NCI-H1048 (cell line): ENCODE data around the gene FRMD1.

ENCODE experiments used
- DNase-seq: peaks from one replicate; lab custom pipeline; 2025; lab: John Stamatoyannopoulos, UW

FRMD1 gene

GRCh38 chr6:168095171-168095691 lies 16.2 kb upstream of the FRMD1 start:
- no peak for DNase-seq

DNA sequence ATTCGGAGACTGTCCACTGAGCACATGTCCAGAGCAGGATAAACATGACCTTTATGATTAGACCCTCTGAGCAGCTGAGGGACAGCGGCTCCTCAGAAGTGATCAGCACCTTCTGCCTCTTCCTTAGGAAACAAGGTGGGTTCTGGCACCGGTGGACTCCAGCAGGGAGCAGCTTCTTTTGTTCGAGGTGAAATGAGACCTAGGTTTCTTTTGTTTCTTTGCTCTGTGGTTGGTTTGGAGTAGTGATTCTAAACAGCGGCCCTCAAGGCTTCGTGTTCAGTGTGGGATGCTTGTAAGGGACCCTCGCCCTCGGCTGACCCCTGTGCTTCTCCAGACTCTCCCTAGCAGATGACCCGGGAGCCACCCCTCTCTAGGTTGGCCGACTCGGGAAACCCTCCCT lies 14.6 kb upstream of the FRMD1 start:
- DNase-seq: no peak

DNA sequence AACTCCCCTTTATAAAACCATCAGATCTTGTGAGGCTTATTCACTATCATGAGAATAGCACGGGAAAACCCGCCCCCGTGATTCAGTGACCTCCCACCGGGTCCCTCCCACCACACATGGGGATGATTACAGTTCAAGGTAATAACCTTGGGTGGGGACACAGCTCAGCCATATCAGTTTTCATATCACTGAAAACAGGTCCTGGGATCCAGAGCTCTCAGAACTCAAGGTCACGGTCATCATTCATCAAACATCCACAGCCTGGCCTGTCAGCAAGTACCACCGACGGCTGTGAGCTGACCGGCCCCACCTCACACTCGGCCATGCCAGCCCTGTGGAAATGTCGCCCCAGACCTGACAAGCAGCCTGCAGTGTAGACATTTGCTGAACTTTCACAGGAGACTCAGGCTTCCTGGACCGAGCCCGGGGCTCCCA lies 14.1 kb upstream of the FRMD1 start:
- no peak for DNase-seq

DNA sequence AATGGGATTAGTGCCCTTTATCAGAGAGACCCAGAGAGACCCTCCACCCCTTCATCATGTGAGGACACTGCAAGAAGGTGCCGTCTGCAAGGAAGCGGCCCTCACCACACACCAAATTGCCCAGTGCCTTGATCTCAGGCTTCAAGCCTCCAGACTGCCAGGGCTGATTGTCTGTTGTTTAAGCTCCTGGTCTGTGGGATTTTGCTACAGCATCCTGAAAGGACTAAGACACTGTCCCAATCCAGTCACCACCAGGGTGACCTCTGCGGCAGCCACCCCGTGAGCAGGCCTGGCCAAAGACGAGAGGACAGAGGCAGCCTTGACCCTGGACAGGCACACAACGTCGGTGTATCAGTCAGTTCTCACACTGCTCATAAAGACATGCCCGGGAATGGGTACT lies 13.5 kb upstream of the FRMD1 start:
- no peak for DNase-seq

GRCh38 chr6:168091381-168092264 lies 12.6 kb upstream of the FRMD1 start:
- no peak for DNase-seq

DNA sequence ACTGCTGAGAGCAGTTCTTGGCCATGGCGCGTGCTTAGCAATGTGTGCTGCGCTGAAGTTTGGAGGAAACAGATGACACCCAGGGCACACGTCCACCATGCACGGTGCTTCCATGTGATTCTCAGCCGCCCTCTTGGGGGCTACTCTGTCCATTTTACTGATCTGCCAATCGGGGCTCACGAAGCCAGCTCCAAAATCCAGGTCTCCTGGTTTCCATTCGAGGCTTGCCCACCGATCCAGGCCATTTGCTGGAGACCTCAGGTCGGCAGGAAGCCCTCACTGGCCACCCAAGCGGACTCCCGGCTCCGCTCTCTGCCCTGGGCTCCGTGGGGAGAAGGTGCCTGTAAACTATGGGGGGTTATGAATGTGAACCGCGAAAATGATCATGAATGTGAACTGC lies 11.7 kb upstream of the FRMD1 start:
- no peak for DNase-seq

DNA sequence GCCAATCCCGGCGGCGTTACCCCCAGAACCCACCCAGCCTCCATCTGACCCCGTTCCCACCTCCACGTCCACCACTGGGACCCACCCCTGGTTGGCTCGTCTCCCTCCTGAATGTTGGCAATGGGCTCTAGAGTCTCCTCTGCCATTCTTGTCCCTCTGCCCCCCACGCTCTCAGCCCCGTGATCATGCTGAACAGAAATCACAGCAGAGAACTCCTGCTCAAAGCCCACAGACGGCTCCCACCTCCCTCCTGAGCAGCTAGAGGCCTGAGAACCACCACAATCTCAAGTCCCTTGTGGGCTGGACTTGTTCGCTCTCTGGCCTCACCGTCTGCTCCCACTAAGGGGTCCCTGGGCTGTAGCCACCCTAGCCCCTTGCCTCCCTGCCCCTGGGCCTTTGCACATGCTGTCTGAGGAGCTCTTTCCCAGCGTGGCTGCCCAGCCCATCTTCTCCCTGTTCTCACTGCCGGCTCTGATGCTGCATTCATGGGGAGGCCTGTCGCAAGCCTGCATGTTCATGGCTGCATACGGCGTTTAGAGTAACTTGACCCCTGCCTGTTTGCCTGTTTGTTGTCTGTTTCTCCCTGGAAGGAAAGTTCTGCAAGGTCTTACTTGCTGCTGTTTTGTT lies 11.2 kb upstream of the FRMD1 start:
- no peak for DNase-seq

DNA sequence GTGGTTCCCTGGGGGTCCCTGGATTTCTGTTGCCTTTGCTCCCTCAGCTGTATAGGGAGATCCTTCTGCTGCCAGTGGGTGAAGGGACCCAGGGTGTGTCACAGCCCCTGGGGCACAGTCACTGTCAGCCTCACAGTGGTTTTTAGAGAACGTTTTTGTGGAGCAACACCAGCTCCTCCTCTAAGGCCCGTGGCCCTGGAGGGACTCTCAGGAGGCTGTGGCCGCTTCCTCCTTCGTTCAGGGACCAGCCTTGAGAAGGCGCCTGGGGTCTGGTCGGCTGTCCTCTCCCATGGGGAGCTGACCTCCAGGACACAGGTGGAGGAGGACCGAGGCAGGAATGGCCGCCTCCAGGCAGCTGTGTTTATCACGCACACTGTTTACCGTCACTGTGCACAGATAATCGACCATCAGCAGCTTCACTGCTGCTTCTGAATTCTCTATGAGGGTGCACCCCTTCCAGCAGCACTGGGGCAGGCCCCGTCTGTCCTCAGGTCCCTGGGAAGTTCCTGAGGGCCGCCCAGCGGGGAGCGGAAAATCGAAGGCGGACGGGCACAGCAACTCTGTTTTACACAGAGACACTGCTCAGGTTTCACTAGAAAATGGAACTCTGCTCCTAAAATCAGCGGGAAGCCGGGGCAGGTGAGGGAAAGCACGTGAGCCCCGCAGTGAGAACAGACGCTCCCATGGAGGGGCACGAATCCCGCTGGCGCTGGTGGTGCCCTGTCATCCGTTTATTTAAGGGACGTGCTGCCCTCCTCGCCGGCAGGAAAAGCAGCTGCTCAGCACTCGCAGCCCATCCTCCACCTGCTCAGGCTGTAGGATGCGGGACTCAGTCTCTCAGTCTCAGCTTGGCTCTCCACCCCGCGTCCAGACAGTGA lies 10.4 kb upstream of the FRMD1 start:
- DNase-seq: no peak

GRCh38 chr6:168088161-168089053 lies 9.4 kb upstream of the FRMD1 start:
- DNase-seq: no peak

- DNase-seq: no peak
Measured at GRCh38 chr6:168087436-168088160, 8.6 kb upstream of the FRMD1 start.

GRCh38 chr6:168086616-168087015 lies 7.6 kb upstream of the FRMD1 start:
- DNase-seq: no peak

DNA sequence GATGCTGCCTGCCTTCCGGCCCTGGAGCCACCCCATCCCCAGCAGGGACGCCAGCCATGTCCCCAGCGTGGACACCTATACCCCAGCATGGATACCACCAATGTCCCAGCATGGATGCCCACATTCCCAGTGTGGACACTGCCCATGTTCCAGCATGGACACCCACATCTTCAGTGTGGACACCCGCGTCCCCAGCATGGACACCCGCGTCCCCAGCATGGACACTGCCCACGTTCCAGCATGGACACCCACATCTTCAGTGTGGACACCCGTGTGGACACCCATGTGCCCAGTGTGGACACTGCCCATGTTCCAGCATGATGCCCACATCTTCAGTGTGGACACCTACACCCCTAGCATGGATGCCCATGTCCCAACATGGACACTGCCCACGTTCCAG lies 7.1 kb upstream of the FRMD1 start:
- DNase-seq: no peak

DNA sequence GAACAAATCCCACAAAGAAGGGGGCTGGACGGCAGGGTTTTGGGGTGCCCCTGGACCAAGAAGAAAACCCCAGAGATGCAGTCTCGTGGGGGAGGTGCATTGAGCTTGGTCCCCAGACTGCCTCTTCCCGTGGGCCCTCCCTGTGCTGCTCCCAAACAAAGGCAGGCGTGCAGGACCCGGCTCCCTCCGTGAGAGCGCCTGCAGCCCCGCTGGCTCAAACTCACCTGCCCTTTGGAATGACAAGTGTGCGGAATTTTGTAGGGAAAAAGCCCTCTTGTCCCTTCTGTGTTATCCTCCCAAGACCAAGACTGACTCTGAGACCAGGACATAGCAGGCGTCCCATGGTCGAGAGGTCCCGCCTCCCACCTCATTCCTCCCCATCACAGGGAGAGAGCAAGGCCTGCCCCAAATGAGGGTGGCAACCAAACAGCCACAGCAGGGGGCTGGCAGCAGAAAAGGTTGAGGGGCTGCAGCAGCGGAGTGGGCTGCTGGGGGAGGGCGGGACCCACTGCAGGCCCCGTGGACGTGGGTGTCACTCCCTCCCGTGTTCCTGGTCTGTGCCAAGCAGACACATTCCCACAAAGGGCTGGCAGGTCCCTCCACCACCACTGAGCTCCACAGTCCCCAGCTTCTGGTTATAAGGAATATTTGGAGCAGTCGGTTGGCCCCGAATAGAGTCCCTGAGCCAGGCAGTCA lies 5.6 kb upstream of the FRMD1 start:
- no peak for DNase-seq

- no peak for DNase-seq
Measured at GRCh38 chr6:168083514-168083885, 4.5 kb upstream of the FRMD1 start.

DNA sequence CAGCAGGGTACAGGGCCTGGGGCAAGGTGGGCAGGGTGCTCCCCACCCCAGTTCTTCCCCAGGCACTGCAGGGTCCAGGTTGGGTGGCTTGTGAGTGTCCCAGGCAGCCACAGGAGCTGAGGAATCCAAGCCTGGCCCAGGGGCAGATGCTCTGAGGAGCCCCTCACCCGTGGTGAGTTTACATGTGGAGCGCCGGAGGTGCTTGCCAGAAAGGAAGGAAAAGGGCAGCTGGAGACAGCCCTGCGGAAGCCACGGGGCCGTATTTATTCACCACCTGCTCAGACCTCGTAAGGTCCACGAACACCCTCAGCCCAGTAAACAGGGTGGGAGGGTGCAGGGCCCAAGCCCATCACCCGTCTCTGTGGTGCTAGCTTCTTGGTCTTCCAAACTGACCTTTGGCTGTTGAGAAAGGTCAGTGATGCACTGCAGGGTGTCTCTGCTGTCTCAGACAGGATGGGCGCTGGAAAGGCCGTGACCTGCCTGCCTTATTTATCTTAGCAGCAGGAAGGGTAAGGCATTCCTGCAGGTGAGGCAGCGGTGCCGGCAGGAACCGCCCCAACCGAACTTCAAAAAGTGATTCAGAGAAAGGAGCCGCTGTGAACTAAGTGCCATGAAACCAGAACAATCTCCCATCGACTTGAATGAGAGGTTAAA lies 4.0 kb upstream of the FRMD1 start:
- DNase-seq: no peak

DNA sequence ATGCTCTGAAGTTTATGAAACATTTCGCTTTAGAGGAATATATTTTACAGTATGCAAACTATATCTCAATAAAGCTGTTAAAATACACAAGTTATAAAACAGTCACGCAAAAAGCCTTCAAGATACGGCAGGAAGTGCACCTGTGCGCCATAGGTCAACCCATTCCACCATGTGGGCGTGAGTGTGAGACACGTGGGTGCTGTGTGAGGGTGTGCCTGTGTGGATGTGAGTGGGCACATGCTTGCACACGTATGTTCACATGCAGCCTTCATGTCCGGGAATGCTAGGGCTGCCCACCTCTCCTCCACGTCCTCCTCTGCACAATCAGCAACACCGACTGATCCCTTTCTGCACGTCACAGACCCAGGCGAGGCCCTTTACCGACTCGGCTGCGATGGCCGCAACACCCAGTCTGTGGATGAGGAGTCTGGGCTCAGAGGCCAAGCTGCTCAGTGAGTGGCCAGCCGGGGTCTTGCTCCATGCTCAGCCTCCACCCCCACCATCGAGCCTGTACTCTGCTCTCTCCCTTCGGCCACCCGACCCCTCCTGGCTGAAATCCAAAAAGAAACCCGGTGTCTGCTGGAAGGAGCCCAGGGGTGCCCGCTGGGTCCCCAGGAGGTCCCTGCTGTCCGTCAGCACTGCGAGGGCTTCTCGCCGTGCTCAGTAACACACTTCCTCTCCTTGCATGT lies 3.0 kb upstream of the FRMD1 start:
- no peak for DNase-seq

GRCh38 chr6:168080393-168081077 lies 1.5 kb upstream of the FRMD1 start:
- no peak for DNase-seq

DNA sequence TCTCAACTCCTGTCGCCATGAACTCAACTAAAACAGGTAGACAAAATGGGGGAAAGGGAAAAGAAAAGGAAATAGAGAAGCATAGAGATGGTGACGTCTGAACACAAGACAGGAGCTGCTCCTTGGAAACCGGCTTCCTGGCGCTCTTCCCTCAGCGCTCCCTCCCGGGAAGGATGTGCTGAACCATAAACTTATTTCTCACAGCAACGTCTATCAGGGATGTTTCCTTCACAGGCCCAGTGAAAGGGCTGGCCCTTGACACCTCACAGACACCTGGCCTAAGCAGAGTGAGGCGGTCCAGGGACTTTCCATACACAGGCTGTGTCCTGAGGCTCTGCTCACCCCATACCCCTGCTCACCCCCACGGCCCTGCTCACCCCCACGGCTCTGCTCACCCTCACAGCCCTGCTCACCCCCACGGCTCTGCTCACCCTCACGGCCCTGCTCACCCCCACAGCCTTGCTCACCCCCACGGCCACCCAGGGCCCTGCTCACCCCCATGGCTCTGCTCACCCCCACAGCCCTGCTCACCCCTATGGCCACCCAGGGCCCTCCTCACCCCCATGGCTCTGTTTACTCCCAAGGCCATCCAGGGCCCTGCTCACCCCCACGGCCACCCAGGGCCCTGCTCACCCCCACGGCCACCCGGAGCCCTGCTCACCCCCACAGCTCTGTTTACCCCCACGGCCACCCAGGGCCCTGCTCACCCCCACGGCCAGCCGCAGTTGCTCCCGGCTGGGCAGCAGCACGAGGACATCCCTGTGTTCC lies 653 bp downstream of the FRMD1 start:
- no peak for DNase-seq
